Measurements from ENCODE around the gene ATRX.
"Not testable (repeated sequence)": the region's sequence is repeated elsewhere in the genome, so short reads cannot be mapped to it uniquely, and the experiment has no call there.

- not testable (repeated sequence) for TF ChIP-seq CTCF (IDR thresholded peaks at IDR 0.05; ENCODE audit: insufficient read depth, low read depth, low read length); EZH2 (IDR thresholded peaks at IDR 0.05; ENCODE audit: insufficient read depth, low read length)
Observed at GRCh38 chrX:77821989-77822388, 36.0 kb upstream of the ATRX start.

Data from astrocyte (in vitro differentiated cells and primary cell).